HepG2 (cell line): ENCODE measurements around the gene TMEM127. TPM values are rescaled to one million over a fixed set of nuclear protein-coding genes. Genes with fewer than 3 reads are reported as not detected.

Source experiments
- AGO2 ChIP-seq: fragments of 200-400 bp; formaldehyde crosslinking; optimal IDR thresholded peaks from 2 replicates; pipeline ENCODE3; 2017; ENCODE audit warnings: mild to moderate bottlenecking, low read depth, low read length, moderate library complexity
- CENPT ChIP-seq: sonication (generic); formaldehyde crosslinking; IDR thresholded peaks from 2 replicates; pipeline ENCODE4 v1.8.0; 2022; ENCODE audit warnings: low read depth, mild to moderate bottlenecking, moderate library complexity, missing genetic modification reagents
- EEA1 ChIP-seq: sonication (generic); formaldehyde crosslinking; IDR thresholded peaks from 2 replicates; pipeline ENCODE4 v1.5.1; 2020; ENCODE audit warnings: mild to moderate bottlenecking, missing genetic modification reagents, borderline replicate concordance
- ELF1 ChIP-seq: sonication (generic); formaldehyde crosslinking; IDR thresholded peaks from 2 replicates; pipeline ENCODE4 v1.4.0; 2020; ENCODE audit warnings: missing genetic modification reagents
- MXD4 ChIP-seq: IDR thresholded peaks from 2 replicates; pipeline ENCODE4 v1.6.1; 2016; ENCODE audit warnings: mild to moderate bottlenecking, missing biosample characterization, missing genetic modification reagents
- MYC ChIP-seq: sonication (generic); formaldehyde crosslinking; IDR thresholded peaks from 2 replicates; pipeline ENCODE4 v1.9.0; 2021; ENCODE audit warnings: missing genetic modification reagents, borderline replicate concordance
- PCBP1 ChIP-seq: fragments of 200-400 bp; formaldehyde crosslinking; IDR thresholded peaks from 2 replicates; pipeline ENCODE4 v1.6.1; 2017; ENCODE audit warnings: mild to moderate bottlenecking, low read depth, low read length, borderline replicate concordance
- SALL2 ChIP-seq: sonication (generic); formaldehyde crosslinking; IDR thresholded peaks from 2 replicates; pipeline ENCODE4 v1.8.1; 2023; ENCODE audit warnings: mild to moderate bottlenecking, missing genetic modification reagents, inconsistent platforms
- SKI ChIP-seq: fragments of 450-650 bp; IDR thresholded peaks from one replicate; pipeline ENCODE4 v1.6.1; 2018; ENCODE audit warnings: mild to moderate bottlenecking; ENCODE audit not compliant: partially characterized antibody
- SMC3 ChIP-seq: IDR thresholded peaks from 2 replicates; pipeline ENCODE4 v1.6.1; 2011; ENCODE audit warnings: low read length, improper control_type of control experiment
- SNAI1 ChIP-seq: sonication (generic); formaldehyde crosslinking; IDR thresholded peaks from 2 replicates; pipeline ENCODE4 v1.5.0; 2020; ENCODE audit warnings: mild to moderate bottlenecking, missing genetic modification reagents, borderline replicate concordance
- TRIM24 ChIP-seq: sonication (generic); formaldehyde crosslinking; IDR thresholded peaks from 2 replicates; pipeline ENCODE4 v1.8.0; 2022; ENCODE audit warnings: mild to moderate bottlenecking, missing genetic modification reagents
- ZBTB42 ChIP-seq: sonication (generic); formaldehyde crosslinking; IDR thresholded peaks from 2 replicates; pipeline ENCODE4 v1.5.0; 2020; ENCODE audit warnings: mild to moderate bottlenecking, missing genetic modification reagents
- ZBTB7B ChIP-seq: sonication (generic); formaldehyde crosslinking; IDR thresholded peaks from 2 replicates; pipeline ENCODE4 v1.4.0; 2020; ENCODE audit warnings: missing genetic modification reagents
- ZNF136 ChIP-seq: sonication (generic); formaldehyde crosslinking; IDR thresholded peaks from 2 replicates; pipeline ENCODE4 v1.8.1; 2022; ENCODE audit warnings: low read depth, mild to moderate bottlenecking, moderate library complexity, missing genetic modification reagents
- ZNF224 ChIP-seq: sonication (generic); formaldehyde crosslinking; IDR thresholded peaks from 2 replicates; pipeline ENCODE4 v1.5.0; 2020; ENCODE audit warnings: mild to moderate bottlenecking, missing genetic modification reagents
- ZNF317 ChIP-seq: sonication (generic); formaldehyde crosslinking; IDR thresholded peaks from 2 replicates; pipeline ENCODE4 v1.5.0; 2020; ENCODE audit warnings: mild to moderate bottlenecking, missing genetic modification reagents
- ZNF546 ChIP-seq: sonication (generic); formaldehyde crosslinking; conservative IDR thresholded peaks from 2 replicates; pipeline ENCODE4 v1.8.1; 2023; ENCODE audit warnings: mild to moderate bottlenecking, missing genetic modification reagents
- ZNF558 ChIP-seq: sonication (generic); formaldehyde crosslinking; IDR thresholded peaks from 2 replicates; pipeline ENCODE4 v1.9.0; 2022; ENCODE audit warnings: mild to moderate bottlenecking, missing genetic modification reagents, borderline replicate concordance
- polyA plus RNA-seq, 8 experiments: library from polyadenylated mRNA; depleted of rRNA in 3 of 8; stranded (reverse) in 7 of 8; unstranded in 1 of 8; fragments of >200 nt; fragmentation: Illumina TruSeq in 4 of 8; extraction: Trizol in 4 of 8; gene quantifications; 2 replicates each; pipeline versions ENCODE4 v1.2.1 to v1.2.3, GENCODE V29; 2011 to 2016; ENCODE audit warnings: low read depth in 4 of 8, missing spikeins in 1 of 8, mixed read lengths in 1 of 8; ENCODE audit not compliant: insufficient read depth in 1 of 8
- total RNA-seq, 5 experiments: library from RNA; depleted of rRNA; stranded (reverse); fragments of >200 nt; fragmentation: Illumina TruSeq; extraction: Trizol; gene quantifications; 2 replicates each; pipeline ENCODE4 v1.2.3, GENCODE V29; 2016; ENCODE audit warnings: low read depth in 1 of 5
- TF ChIP-seq, protein P1 (sequence below): sonication (generic); formaldehyde crosslinking; IDR thresholded peaks from 2 replicates; pipeline ENCODE4 v1.5.1; 2020; ENCODE audit warnings: mild to moderate bottlenecking, moderate library complexity, missing genetic modification reagents
- TF ChIP-seq, protein P2 (sequence below): sonication (generic); formaldehyde crosslinking; IDR thresholded peaks from 2 replicates; pipeline ENCODE4 v1.5.1; 2020; ENCODE audit warnings: missing genetic modification reagents, mild to moderate bottlenecking, borderline replicate concordance
- TF ChIP-seq, protein P3 (sequence below): sonication (generic); formaldehyde crosslinking; IDR thresholded peaks from 2 replicates; pipeline ENCODE4 v1.5.0; 2020; ENCODE audit warnings: mild to moderate bottlenecking, missing genetic modification reagents, moderate library complexity
- TF ChIP-seq, protein P4 (sequence below): sonication (generic); formaldehyde crosslinking; IDR thresholded peaks from 2 replicates; pipeline ENCODE4 v1.5.0; 2020; ENCODE audit warnings: mild to moderate bottlenecking, missing genetic modification reagents, borderline replicate concordance

TMEM127 gene
- total and polyA plus RNA-seq, 2 of the 13 experiments (the other 11 are each of a cell fraction or from before 2014, with no cell fraction given): 21.5 to 33.9 TPM

DNA sequence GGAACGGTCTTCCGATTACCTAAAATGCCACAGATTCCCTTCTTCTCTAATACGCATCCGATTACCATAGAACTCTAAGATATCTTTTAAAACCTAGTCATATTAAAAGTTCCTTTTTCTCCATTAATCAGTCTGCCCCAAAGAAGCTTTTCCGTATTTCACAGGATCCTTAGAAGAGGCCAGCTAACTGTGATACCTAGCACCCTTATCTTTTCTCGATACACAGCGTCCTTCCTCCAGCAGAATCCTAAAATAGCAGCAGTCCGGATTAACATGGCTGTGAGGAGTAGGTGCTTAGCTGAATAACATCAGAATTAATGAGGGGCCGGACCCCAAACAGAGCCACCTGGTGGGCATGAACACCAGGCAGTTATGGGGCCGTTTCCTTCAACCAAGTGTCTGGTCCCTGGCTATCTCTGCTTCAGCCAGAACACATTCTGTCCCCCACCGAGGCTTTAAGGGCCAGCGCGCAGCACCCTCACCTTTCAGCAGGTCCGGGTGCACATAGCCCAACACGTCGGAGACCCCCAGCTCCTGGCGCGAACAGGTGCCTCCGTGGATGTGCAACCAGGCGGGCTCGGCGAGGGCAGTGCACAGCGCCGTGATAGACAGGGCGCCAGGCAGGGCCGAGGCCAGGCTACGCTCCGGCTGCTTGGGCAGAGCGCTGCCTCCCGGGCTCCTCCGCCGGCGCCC lies 995 bp downstream of the TMEM127 start (continued):
- TF ChIP-seq ELF1 (CRISPR knock-in tag) (no peak; the same call in 1 of the 2 replicates), EEA1 (CRISPR knock-in tag) (0 out of 2 replicates have a peak, but pooled peaks have one; percentile 67), ZNF224 (CRISPR knock-in tag) (no peak), MYC (peak; percentile 25; the same call in 1 of the 2 replicates), ZNF558 (CRISPR knock-in tag) (0 out of 2 replicates have a peak, but pooled peaks have one; percentile 57), ZNF136 (CRISPR knock-in tag) (no peak), TRIM24 (no peak), SMC3 (peak; percentile 75), PCBP1 (no peak), MXD4 (CRISPR knock-in tag) (no peak), AGO2 (peak; percentile 71), SNAI1 (CRISPR knock-in tag) (0 out of 2 replicates have a peak, but pooled peaks have one; percentile 14), ZBTB42 (CRISPR knock-in tag) (peak; percentile 52; the same call in 1 of the 2 replicates), ZNF546 (0 out of 2 replicates have a peak, but pooled peaks have one; percentile 37), ZBTB7B (CRISPR knock-in tag) (0 out of 2 replicates have a peak, but pooled peaks have one; percentile 56), SKI (no peak), ZNF317 (CRISPR knock-in tag) (no peak), SALL2 (CRISPR knock-in tag) (no peak), CENPT (CRISPR knock-in tag) (0 out of 2 replicates have a peak, but pooled peaks have one; percentile 33)
- TF ChIP-seq, protein P1, sequence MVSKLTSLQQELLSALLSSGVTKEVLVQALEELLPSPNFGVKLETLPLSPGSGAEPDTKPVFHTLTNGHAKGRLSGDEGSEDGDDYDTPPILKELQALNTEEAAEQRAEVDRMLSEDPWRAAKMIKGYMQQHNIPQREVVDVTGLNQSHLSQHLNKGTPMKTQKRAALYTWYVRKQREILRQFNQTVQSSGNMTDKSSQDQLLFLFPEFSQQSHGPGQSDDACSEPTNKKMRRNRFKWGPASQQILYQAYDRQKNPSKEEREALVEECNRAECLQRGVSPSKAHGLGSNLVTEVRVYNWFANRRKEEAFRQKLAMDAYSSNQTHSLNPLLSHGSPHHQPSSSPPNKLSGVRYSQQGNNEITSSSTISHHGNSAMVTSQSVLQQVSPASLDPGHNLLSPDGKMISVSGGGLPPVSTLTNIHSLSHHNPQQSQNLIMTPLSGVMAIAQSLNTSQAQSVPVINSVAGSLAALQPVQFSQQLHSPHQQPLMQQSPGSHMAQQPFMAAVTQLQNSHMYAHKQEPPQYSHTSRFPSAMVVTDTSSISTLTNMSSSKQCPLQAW (CRISPR knock-in tag): 0 out of 2 replicates have a peak, but pooled peaks have one; percentile 58
- TF ChIP-seq, protein P2, sequence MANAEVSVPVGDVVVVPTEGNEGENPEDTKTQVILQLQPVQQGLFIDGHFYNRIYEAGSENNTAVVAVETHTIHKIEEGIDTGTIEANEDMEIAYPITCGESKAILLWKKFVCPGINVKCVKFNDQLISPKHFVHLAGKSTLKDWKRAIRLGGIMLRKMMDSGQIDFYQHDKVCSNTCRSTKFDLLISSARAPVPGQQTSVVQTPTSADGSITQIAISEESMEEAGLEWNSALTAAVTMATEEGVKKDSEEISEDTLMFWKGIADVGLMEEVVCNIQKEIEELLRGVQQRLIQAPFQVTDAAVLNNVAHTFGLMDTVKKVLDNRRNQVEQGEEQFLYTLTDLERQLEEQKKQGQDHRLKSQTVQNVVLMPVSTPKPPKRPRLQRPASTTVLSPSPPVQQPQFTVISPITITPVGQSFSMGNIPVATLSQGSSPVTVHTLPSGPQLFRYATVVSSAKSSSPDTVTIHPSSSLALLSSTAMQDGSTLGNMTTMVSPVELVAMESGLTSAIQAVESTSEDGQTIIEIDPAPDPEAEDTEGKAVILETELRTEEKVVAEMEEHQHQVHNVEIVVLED: peak; percentile 44; the same call in 1 of the 2 replicates
- TF ChIP-seq, protein P3, sequence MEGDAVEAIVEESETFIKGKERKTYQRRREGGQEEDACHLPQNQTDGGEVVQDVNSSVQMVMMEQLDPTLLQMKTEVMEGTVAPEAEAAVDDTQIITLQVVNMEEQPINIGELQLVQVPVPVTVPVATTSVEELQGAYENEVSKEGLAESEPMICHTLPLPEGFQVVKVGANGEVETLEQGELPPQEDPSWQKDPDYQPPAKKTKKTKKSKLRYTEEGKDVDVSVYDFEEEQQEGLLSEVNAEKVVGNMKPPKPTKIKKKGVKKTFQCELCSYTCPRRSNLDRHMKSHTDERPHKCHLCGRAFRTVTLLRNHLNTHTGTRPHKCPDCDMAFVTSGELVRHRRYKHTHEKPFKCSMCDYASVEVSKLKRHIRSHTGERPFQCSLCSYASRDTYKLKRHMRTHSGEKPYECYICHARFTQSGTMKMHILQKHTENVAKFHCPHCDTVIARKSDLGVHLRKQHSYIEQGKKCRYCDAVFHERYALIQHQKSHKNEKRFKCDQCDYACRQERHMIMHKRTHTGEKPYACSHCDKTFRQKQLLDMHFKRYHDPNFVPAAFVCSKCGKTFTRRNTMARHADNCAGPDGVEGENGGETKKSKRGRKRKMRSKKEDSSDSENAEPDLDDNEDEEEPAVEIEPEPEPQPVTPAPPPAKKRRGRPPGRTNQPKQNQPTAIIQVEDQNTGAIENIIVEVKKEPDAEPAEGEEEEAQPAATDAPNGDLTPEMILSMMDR: peak; percentile 81
- TF ChIP-seq, protein P4, sequence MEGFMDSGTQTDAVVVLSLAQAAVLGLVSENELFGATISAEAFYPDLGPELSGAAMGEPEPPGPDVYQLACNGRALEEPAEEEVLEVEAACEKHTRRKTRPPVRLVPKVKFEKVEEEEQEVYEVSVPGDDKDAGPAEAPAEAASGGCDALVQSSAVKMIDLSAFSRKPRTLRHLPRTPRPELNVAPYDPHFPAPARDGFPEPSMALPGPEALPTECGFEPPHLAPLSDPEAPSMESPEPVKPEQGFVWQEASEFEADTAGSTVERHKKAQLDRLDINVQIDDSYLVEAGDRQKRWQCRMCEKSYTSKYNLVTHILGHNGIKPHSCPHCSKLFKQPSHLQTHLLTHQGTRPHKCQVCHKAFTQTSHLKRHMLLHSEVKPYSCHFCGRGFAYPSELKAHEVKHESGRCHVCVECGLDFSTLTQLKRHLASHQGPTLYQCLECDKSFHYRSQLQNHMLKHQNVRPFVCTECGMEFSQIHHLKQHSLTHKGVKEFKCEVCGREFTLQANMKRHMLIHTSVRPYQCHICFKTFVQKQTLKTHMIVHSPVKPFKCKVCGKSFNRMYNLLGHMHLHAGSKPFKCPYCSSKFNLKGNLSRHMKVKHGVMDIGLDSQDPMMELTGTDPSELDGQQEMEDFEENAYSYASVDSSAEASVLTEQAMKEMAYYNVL (CRISPR knock-in tag): no peak
